GM18907 (cell line): ENCODE results near the gene BCL2L13.

Source experiments
- ATAC-seq: cut with Tn5 transposase; IDR thresholded peaks from one replicate; pipeline ENCODE4 v1.9.1; 2021; ENCODE audit warnings: mild to moderate bottlenecking, moderate library complexity; ENCODE audit not compliant: unreplicated experiment

The BCL2L13 gene

DNA sequence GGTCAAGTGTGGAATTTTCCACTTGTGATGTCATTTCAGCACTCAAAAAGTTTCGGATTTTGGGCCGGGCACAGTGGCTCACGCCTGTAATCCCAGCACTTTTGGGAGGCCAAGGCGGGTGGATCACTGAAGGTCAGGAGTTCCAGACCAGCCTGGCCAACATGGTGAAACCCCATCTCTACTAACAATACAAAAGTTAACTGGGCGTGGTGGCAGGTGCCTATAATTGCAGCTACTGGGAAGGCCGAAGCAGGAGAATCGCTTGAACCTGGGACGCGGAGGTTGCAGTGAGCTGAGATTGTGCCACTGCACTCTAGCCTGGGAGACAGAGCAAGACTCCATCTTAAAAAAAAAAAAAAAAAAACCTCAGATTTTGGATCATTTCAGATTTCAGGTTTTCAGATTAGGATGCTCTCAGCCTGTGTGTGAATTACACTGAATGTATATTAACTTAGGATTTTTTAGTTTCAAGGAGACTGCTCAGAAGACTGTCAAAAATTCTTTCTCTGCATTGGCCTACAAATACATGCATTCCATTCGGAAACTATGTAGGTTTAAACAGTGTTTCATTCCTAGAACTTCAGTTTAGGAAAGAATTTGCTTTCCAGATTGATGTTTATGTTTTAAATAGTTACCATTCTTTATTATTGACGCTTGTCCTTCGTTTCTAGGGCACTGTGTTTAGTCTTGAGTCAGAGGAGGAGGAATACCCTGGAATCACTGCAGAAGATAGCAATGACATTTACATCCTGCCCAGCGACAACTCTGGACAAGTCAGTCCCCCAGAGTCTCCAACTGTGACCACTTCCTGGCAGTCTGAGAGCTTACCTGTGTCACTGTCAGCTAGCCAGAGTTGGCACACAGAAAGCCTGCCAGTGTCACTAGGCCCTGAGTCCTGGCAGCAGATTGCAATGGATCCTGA, 87.7 kb downstream of the BCL2L13 start:
- ATAC-seq = no peak

DNA sequence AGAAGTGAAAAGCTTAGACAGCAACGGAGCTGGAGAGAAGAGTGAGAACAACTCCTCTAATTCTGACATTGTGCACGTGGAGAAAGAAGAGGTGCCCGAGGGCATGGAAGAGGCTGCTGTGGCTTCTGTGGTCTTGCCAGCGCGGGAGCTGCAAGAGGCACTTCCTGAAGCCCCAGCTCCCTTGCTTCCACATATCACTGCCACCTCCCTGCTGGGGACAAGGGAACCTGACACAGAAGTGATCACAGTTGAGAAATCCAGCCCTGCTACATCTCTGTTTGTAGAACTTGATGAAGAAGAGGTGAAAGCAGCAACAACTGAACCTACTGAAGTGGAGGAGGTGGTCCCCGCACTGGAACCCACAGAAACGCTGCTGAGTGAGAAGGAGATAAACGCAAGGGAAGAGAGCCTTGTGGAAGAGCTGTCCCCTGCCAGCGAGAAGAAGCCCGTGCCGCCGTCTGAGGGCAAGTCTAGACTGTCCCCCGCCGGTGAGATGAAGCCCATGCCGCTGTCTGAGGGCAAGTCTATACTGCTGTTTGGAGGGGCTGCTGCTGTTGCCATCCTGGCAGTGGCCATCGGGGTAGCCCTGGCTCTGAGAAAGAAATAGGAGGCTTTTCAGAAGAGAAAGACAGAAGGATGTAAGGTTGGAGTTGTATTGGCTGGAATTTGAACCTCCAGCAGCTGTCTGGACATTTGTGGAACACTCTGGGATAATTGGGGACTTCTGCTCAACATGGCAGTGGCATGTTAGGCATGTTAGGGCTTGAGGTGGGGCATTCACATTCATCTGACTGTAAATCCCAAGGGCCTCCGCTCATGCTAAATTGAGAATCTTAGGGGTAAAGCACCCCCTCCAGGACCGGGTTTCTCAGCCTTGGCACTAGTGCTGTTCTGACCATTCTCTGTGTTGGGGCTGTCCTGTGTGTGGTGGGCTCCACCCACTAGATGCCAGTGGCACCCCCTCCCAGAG, 88.7 kb downstream of the BCL2L13 start:
- no peak for ATAC-seq

DNA sequence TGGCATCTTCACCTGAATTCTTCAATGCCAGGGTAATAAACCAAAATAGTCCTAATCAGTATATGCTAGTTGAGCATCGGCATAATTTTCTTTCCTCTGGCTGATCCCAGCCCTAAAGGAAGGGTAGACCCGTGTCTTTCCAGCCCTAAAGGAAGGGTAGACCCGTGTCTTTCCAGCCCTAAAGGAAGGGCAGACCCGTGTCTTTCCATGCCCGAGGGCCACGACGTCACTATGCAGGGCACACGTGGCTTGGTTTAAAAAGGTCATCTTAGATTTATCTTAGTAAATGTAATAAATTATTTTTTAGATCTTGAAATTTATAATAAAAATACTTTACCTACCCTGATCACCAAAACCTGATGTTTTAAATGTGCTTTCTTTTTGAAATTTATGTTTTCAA, 90.2 kb downstream of the BCL2L13 start:
- no peak for ATAC-seq

DNA sequence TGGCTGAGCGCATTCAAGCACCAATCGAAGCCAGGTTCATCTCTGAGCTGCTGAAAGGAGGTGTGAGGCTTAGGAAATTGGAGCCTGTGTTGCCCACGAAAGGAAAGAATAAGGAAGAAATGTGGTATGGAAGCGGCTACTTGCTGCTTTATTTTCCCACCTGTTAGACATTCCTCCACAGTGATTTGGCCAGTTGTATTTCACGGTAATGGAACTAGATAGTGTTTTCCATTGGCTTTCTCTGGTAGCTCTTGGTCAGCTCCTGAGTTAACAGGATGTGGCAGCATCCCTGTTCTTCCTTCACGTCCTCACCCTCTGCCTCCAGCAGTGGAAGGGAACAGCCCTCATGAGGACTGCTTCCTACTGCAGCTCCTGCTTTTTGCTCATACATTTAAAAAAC, 91.0 kb downstream of the BCL2L13 start:
- no peak for ATAC-seq

DNA sequence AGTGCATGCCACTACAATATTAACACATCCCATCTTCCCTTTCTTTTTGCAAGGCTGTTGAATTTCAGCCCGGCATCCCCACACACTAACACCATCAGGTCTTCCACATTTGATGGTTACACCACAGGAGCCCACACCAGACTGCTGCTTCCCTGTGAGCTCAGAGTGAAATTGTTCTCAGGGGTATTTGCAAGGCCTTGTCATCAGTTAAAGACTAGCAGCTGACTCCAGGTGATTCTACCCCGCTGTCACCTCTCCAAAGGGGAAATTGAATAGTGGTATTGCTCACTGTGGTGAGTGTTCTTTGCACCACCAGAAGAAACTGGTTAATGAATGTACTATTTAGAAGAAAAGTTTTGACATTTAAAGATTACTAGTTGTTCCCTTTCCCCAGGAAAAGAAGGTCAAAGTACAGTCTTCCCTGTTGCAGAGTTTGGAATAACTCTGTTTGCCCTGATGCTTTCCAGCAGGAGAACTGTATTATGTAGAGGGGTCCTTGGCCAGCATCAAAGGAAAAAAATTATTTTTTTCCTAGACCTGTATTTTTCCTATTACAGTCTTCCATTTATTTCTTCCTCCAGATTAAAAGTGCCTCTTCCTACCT, 93.8 kb downstream of the BCL2L13 start:
- no peak for ATAC-seq

DNA sequence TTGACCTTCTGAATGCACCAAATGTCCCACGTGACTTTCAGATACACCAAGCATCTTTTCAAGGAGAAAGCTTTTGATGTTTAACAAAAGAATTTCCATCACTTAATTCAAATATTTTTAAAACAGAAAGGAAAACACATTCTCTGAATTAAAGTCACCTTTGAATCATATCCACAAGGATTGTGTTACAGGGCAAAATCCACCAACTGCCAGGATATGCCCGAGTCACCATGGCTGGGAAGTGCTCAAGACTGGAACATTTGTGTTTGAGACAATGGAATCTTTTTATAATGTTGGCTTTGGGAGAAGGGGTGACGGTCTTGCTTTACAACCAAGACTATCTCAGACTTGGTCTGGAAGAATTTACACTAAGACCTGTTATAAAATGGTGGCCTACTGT, 94.9 kb downstream of the BCL2L13 start:
- no peak for ATAC-seq

DNA sequence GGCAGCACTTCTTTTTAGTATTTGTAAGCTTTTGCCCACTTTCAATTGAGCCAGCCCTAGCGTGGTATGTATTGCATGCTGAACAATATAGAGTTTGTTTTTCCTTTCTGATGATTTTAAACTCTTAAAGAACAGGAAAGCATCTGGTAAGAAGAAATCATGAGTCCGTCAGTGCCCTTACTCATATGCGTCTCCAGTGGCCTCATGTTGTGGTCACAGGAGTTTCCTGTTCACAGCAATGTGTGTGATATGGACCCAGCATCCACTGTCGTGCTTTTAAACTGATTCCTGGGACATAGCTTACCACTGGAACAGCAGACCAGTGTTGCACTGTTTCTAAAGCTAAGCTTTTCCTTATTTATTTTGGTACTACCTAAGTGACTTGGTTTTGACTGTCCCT, 95.6 kb downstream of the BCL2L13 start:
- peak; percentile 48 for ATAC-seq

DNA sequence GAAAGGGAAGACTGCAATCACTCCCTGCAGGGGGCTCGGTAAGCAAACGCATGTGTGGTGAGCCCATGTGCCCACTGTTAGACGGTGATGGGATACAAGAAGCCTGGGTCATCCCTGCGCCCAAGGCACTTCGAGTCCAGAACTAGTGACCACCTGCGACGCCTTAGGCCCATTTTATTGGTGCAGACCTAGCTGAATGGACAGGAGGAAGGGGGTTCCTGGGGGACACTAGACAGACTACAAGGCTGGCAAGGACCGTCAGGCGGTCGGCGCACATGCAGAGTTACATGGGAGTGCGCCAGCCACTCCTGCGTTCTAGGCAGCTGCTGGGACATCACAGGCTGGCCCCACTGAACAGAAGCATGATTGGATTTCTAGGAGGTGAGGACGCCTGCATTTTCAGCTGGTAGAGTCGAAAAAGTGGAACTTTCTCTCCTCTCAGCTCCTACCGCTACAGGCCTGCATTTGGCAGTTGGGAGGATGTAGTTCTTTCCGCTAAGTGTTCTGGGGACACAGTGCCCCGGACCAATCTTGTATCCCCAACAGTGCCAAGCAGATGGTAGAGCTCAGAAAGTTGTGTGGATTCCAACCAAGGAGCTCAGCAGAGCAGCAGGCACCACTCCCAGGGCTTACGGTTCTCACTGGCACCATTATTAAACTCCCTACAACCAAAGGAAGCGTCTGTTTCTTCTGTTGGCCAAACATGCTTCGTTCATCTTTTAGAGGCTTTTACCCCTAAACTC, 100.0 kb downstream of the BCL2L13 start:
- ATAC-seq = no peak

DNA sequence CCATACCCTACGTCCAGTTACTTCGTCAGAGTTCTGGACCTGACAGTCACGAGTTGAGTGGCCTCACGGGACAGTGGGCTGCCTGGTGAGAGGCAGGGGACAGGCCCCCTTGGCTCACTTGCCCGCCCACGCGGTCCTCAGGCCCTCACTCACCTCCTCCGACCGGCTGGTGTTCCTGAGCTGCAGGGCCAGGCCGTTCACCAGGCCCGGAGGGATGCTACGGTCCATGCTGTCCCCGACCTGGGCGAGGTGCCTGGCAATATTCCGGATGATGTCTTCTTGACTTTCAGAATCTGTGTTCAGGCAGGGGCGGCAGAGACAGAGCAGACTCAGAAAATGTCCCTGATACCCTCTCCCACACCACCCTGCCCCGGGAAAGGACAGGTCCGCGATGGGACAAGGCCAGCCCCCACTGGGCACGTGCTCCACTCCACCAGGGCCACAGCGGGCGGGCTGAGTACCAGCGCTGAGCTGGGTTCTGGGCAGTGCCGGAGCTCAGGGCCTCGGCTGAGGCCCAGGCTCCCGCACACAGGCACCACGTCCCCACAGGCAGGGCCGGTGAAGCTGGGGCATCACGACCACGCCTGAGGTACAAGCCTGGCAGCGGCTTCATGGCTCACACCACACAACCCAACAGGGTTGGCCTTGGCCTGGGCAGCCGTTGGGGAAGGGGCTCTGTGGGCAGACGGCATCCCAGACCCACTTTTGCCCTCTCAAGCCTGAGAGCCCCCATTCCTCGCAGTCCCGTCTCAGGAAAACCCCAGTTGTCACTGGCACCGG, 100.8 kb downstream of the BCL2L13 start:
- no peak for ATAC-seq

DNA sequence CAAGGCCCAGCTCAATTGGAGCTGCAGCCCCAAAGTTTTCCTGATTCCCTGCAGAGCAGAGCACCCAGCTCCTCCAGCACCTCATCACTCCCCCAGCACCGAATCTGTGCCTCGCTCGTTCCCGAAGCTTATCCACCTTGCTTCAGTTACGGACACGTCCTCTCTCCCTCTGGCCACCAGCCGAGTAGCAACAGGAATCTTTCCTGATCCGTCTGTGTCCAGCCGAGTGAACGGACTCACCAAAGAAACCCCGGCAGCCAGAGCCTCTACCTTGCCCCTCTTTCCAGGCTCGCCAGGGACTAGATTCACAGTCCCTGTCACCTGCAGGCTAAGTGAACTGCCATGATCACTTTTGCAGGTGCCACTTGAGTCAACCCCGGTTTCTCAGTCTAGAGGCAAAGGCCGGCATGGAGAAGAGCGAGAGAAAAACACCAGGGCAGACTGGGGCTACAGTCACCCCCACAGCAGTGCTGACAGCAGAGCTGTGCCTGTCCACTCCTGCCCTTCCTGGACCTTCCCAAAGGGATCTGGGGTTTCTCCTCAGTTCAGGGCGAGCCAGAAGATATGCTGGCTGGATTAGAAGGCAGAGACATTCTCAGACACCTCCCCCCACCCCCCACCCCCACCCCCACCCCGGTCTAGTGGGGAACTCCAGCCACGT, 103.4 kb downstream of the BCL2L13 start:
- ATAC-seq = no peak

DNA sequence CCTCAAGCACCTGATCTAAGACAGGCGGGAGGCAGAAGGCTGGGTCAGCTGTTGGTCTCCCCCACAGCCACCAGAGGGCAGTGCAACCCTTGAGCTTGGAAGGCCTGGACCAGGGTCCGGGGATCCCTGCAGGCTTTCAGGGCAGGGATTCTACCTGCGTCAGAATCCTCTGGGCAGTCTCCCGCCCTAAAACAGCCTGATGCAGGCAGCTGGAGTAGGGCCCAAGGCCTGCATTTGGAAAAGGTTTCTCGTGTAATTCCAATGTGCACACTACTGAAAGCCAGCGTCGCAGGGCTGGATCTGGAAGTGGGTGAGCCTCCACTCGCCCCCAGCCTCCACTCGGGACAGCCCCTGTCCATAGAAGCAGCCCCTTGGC, 104.0 kb downstream of the BCL2L13 start:
- no peak for ATAC-seq

DNA sequence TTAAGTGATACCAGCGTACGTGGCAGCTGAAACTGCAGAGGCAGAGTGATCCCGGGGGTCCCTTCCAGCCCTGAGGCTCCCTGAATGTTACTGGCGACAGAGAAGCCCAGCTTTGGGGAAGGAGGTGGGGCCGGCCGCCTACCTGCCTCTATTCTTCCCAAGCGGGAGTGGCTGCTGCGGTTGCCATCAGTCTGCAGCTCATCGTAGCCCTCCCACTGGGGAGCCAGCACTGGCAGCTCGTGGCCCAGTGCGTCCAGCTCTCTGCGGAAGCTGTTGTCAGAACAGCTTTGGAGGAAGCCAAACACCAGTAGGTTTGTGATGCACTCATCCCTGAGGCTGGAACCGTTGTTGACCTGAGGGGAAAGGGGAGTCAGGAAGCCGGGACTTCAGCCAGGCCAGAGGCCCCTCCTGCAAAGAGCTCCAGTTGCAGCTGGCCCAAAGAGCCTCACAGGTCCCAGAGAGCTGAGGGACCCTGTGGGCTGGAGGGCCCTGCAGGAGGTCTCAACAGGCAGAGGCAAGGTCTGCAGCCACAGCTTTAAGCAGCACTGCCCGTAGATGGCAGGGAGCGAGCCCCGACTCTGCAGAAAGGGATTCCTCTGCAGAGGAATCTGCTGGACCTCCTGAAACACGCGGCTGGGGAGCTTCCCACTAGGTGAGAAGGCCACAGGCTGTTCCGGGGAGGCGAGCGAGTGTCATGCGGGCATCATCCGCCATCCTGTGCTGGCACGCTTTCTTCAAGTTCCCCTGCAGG, 105.3 kb downstream of the BCL2L13 start:
- no peak for ATAC-seq

DNA sequence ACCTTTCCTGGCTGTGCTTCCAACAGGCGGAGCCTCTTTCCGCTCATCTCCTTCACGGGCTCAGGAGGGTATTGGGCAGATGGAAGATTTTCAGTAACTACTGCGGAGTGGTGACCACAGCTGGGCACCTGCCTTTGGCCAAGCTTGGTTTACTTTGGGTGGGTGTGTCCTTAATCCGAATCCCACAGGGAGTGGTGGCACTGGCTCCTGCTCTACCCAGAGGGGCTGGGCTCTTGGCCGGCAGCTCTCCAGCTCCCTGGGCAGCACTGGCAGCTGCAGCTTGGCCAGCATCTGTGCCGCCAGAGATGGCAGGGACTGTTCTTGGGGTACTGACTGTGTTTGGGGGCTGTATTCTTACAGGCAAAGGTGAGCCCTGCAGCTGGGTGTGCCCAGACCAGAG, 105.9 kb downstream of the BCL2L13 start:
- ATAC-seq = no peak

DNA sequence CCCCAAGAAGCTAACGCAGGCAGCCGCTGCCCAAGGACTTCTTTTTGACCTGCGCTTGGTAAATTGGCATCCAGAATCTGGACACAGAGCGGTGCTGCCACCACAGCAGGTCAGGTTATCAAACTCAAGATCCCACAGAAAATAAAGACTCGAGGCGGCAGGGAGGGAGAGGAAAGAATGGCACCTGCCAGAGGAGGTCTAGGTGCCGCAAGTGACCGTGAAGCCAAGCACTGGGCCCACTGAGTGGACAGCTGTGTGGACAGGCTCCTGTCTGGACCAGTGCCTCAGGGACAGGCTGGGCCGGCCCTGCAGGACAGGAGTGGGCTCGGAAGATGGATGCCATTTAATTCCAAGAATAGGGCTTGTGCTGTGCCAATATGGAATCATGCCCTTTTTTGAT, 108.4 kb downstream of the BCL2L13 start:
- no peak for ATAC-seq

DNA sequence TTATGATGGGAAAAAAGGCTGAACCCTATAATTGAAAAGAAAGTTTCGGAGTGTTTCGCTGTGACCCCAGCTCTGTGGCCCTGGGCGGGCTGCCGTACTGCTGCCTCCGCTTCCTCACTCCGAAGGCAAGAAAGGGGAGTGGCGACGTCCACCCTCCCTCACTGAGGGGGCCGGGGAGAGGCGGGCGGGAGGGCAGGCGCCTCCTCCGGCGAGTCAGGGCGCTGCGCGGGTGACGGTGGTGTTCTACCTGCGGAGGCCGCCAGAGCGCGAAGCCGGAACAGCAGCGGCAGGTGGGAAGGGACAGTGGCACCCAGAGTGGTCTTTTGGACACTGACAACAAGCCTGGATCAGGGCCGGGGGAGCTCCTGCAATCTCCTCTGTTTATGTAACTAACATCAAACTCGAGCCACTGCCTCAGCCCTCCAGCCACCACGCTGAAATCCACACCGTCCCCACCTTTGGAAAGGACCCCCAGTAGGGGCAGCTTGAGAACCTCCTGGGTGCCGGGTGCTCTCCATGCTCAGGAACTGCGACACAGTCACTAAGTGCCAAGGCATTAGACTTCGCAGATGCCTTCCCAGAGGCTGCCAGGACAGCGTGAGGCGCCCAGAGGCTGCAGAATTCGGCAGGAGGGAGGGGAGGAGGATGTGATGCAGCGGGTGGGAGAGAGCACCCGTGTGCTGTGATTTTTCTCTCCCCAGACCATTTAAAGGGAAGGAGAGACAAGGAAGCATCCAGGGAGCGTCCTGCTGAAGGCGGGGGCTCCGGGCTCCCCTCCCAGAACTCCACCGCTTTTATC, 110.2 kb downstream of the BCL2L13 start:
- ATAC-seq = no peak

DNA sequence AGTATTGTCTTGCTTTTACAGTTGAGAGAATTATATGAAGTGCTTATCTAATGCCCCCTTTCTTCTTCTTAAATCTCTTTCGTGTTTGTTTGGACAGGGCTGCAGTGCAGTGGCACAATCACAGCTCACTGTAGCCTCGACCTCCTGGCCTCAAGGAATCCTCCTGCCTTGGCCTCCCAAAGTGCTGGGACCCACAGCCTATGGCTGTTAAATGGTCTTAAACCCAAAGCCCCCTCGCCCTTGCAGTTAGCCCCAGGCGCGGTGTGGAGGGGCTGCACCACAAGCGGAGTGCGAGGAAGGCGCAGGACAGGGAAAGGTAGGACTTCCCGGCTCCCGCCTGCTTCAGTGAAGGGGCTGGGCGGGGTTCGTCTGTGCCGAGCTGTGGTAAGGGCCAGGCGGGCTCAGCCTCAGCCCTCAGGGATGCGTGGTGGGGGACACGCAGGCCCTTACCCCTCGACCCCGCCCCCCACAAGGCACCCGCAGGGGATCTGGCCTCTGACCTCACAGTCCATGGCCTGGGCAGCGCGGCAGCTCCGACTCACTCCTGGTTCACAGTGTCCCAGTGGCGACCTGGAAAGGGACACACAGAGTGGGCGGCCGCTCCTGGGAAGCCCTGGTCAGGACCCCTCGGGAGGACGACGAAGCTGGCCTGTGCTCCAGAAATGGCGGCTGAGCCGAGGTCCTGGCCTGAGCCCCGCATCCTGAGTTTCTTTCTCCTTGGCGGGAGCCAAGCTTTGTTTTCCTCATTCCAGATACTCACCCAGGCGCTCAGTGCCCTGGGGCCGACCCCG, 111.2 kb downstream of the BCL2L13 start:
- ATAC-seq = no peak

DNA sequence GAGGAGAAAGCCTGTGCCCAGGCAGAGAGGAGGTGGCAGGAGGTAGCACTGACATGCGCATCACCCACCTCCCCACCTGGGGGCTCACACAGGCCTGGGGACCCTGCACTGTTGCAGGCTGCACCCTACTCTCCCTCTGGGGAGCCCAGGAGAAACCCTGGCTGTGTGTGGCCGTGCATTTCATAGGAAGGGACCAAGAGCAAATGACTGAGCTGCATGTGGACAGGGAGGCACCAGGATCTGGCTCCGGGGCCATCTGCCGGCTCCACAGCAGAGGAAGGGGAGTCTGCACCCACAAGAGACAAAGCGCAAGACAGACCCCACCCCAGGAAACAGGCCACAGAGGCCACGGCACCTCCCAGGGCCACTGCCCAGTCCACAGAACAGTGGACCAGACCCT, 113.0 kb downstream of the BCL2L13 start:
- no peak for ATAC-seq
